NCI-H524 treated with DMSO at 0.1 percent for 48 hours (cell line): Measurements from ENCODE around the gene HS2ST1.

Experiments
- DNase-seq: peaks from one replicate; lab custom pipeline; 2025; lab: John Stamatoyannopoulos, UW

Gene HS2ST1

DNA sequence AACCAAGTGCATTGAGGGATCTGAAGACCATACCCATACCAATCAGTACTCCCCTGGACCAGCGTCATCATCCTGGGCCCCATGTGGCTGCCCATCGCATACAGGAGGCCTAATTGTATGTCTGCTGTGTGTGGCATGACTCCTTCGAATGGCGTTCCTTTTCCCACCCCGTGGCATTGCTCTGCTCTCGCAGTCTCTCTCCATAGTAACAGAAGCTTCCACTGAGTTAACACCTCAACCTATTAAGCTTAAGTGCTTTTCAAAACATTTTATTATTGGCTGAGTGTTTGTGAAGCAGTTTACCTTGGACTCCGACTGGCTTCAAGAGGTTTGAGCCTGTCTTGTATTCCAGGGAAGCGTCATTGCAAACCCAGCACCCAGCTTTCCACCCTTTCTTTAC is 227.1 kb downstream of the HS2ST1 start:
- DNase-seq = no peak

DNA sequence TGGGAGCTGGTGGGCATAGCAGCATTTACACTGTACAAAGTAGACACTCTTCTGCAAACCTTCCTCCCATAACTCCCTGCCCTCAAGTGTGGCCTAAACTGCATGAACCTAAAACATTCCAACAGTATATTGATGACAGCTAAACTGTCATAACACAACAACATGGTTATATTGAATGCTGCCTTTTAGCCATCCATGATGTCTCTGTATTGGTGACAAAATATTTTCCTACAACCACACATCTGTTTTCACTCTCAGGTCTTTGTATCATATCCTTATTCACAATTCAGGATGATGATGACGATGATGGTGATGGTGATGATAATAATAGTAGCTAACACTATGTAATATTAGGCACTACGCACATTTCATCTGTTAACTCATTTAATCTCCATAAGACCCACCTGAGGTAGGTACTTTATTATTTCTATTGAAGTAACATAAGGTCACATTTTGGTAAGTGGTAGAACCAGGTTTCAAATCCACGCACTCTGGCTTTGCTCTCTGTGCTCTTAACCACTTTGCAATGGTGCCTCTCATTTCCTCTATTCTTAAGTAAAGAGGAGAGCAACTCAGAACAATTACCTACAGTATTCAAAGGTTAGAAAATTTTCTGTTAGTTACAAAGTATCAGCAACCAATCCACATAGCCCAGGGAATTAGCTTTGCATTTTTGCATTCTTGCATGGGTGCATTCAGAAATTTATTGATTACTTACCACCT is 229.1 kb downstream of the HS2ST1 start:
- no peak for DNase-seq

DNA sequence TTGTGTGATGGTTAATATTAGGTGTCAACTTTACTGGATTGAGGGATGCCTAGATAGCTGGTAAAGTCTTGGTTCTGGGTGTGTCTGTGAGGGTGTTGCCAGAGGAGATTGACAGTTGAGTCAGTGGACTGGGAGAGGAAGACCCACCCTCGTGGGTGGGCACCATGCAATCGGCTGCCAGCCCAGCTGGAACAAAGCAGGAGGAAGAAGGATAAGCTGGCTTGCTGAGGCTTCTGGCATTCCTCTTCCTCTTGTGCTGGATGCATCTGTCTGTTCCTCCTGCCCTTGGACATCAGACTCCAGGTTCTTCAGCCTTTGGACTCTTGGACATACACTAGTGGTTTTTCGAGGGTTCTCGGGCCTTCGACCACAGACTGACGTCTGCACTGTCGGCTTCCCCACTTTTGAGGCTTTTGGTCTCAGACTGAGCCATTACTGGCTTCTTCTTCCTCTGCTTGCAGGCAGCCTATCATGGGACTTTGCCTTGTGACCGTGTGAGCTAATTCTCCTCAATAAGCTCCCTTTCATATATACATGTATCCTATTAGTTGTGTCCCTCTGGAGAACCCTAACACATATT is 230.0 kb downstream of the HS2ST1 start:
- no peak for DNase-seq

DNA sequence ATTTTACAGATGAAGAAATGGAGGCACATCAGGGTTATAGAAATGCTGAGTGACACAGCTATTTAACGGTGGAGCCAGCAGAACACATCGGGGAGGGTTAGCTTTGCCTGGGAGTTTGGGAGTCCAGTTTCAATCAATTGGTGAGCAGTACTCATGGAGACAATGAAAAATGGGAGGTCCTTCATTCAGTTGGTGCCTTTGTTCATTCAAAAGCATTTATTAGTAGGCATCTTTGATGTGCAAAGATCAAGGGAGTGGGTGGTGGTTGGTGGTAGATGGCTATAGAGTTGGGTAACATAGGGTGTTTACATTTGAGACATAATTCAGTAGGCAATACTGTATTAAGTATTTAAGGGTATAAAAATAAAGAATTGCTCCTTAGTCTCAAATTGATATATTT is 230.5 kb downstream of the HS2ST1 start:
- no peak for DNase-seq

DNA sequence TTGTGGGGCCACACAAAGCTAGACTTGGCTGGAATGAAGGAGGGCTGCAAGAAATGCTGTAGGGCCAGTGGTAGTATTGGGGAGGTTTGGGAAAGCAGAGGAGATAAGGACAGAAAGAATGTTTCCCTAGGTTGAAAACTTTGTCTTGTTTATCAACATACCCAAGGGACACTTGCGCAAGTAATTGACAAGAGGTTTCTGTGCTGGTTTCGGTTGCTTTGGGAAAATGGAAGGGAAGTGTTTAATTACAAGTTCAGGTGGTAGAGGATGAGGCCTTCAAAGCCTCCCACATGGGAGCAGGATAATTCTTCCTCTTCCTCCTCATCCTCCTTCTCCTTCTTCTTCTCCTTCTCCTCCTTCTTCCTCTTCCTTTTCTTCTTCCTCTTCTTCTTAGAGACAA is 232.1 kb downstream of the HS2ST1 start:
- no peak for DNase-seq

DNA sequence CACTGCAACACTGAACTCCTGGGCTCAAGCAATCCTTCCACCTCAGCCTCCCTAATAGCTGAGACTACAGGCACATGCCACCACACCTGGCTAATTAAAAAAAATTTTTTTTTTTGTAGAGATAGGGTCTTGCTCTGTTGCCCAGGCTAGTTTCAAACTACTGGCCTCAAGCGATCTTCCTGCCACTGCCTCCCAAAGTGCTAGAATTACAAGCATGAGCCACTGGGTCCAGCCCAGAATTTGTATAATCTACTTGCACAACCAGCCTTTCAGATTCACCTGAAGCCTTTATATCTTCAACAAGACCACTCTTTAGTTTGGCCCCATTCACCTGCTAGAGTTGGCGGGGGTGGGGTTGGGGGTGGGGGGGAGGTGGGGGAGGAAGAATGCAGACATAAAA is 232.6 kb downstream of the HS2ST1 start:
- no peak for DNase-seq

DNA sequence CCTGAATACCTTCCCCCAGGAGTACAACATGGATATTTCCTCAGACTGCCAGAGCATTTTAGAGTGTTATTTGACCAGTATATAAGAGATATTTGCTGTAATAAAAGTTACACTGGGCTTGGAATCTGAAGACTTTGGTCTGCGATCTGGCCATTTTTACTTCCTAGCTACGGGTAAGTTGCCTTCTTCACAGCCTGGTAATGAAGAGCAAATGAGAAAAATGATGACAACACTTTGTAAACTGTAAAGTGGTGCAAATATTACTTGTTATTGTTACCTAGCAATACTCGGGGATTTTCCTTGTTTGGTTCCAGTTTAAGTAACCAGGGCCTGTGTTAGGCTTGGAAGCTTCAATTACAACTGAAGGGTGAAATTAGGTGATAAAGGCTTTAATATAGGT is 233.4 kb downstream of the HS2ST1 start:
- no peak for DNase-seq

DNA sequence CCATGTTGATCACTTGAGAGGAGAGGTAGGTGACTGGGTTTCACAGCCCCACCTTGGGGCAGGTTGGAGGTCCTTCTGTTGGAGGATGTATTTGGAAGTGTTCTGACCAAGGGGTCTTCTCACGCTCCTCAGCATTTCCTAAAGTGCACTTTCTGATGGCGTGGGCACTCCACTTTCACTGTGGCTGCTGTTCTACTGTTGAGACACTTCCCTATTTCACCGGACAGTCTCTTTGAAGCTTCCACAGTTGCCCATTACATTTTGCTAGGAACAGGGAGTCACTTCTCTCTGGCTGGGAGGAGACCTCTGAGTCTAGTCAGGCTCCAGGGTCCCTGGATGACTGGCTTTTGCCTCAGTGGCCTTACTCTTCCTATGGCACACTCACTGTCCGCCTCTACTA is 234.2 kb downstream of the HS2ST1 start:
- no peak for DNase-seq

DNA sequence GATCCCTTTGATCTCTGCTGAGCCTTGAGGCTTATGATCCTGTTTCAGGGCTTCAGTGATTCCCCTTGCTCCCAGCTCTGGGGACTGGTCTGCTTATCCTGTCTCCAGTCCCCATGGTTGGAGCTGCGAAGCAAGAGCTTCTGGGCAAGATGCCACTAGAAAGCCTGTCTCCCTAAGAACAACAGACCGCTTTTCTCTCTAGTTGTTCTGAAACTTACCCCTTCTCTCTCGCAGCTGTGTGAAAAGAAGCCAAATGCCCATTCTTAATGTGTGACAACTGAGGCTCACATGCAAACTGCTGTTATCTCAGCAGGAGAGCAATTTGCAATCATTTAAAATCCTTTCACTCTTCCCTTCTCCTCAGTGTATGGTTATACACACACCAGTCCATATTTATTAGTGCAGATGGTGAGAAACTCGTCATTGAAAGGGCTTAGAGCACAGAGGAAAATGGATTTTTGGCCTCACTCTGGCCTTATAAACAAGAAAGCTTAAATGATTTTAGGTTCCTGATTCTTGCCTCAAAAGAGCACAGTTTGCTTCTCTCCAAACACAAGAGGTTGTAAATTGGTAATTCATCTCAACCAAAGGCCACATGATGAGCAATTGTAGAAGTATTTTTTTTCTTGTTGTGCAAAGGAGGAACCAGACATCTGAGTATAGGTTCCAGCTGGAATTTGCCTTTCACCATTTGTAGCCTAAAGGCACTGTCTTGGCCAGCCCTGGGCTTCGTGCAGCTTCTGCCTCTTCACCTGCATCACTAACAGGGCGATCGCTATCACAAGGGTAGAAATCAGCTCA is 235.0 kb downstream of the HS2ST1 start:
- no peak for DNase-seq

DNA sequence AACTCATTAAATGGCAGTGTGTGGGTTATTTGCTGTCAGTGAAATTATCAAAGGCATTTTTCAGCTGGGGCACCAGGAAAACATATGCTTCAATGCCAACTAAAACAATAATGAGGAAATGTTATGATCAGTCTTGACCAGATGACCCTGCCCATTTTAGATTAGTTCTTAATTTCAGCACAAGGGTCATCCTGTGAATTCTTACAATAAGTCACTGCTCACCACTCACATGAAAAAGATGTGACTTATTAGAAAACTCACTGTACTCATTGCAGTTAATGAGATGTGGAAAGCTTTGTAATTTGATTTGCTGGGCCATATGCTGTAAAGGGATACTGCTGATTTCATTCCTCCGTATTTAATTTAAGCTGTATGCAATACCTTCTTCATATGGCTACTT is 235.7 kb downstream of the HS2ST1 start:
- DNase-seq = peak; percentile 21

DNA sequence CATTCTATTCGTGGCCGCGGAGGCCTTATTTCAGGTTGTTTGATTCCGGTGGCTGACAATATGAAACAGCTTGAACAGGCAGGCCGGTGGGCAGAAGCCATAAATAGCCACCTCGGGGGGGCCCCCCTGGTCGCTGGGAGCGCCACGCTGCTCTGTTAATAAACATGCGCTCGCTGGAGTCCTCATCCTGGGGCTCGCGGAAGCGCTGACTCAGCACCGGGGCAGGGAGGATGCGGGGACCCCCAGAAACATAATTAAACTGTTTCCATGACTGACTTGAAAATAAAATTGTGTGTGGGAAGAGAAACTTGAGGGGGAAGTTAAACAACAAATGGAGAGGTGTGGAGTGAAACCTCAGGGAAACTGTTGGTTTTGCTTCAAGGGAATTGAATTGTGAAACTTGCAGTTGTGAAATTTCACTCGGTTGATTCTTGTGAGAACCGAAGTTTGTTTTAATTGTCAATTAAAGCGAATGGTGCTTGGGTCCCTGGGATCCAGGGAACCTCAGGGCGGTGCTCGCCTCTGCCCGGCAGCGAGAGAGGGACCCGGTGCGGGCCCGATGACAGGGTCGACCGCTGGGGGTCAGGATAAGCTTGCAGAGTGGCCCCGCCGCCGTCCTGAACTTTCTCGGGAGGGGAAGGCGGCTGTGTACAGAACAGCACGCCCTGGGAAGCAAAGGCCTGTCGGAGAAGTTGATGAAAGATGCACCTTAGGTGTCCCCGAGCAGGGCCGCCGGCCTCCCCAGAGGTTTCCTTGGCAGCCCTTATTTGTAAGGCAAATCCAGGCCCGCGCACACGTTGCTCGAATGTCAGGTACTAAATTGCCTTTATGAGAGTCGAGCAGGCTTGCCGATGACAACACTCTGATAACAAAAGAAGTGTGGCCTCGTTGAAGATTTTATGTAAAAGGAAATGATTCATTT is 237.3 kb downstream of the HS2ST1 start:
- no peak for DNase-seq

DNA sequence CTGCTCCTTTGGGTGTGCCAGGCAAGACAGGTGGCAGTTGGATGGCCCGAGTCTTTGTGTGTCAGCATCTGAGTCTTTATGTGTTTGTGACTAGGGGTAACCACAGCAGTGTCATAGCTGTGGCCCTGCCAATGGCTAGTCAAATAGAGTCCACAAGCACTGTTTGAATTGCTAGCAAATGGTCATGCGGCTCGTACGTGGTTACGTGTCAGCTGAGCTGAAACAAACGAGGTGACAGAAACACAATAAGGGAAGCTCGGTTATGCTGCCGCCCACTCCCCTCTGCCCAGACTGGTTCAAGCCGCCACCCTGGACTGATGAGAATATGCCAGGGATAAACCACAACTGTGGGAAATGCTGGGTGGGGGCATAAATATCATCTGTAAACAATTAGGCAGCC is 239.9 kb downstream of the HS2ST1 start:
- DNase-seq = no peak

DNA sequence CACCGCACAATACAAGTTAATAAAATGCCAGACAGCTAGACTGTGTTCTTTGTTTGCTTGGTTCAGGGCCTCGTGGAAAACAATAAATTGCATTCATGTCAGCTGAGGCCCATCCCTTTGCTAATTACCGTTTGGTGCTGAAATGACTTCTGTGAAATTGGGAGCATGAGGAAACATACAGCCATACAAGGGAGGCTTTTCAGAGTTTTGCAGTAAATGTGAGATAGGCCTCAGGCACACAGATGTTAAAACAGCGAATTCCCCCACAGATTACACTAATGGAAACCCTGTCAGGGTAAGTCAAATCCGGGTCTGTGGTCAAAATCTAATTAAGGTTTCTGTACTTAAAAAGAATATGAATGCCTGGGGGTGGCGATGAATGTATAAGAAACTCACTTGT is 240.7 kb downstream of the HS2ST1 start:
- no peak for DNase-seq

DNA sequence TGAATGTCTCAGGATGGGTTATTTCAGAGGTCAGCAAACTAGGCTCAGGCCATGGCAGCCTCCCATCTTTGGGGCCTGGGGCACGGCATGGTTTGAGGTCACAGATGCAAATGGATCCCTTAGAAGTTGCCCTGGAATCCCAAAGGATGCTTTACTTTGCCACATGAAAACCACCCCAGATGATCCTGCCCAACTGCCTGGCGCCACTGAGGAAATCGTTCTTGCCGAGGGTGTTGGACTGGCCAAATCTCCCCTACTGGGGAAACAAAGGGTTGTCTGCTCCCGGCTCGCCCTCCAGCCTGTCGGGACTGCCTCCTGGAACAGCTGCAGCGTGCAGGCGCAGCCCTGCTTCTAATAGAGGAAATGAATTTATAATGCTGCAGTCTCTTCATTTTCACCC is 241.2 kb downstream of the HS2ST1 start:
- no peak for DNase-seq

DNA sequence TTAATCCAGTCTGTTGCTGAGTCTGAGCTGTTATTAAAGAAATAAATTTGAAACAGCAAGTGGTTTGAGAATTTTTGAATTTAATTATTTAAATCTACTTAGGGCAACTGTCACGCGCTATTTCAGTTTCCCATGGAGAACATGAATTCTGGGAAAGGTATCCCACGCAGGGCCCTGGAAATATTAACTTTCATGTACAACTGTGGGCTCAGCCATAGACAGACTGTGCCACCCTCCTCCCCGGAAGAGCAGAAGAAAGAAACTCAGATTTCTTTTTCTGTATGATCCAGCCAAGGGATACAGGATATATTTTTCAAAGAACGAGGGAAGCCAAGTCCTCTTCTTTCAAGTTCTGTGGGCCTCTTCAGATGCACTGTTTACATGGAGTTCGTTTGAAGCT is 241.7 kb downstream of the HS2ST1 start:
- no peak for DNase-seq

DNA sequence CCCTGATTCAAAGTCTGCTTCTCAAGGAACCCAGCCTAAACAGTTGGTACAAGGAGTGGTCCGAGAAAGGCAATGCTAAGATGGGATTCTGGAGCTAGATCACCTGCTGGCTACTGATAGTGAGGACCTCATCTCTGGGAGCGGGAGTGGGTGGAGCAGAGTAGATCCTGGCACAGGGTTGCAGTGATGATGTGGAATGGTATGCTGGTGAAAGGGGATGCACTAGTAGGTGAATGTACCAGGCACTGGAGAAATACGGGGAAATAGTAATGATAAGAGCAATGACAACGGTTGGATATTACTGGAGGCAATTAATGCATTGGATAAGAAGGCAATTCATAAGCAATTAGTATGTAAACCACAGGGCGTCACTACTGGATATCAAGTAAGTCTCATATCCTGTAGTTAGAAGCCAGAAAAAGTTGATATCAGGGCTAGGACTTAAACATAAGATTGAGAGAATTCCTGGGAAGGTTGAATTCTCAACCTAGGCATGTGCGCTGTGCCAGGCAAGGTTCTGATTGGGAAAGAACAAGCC is 245.0 kb downstream of the HS2ST1 start:
- DNase-seq = no peak
